ENCODE results near the gene CDC16.

DNA sequence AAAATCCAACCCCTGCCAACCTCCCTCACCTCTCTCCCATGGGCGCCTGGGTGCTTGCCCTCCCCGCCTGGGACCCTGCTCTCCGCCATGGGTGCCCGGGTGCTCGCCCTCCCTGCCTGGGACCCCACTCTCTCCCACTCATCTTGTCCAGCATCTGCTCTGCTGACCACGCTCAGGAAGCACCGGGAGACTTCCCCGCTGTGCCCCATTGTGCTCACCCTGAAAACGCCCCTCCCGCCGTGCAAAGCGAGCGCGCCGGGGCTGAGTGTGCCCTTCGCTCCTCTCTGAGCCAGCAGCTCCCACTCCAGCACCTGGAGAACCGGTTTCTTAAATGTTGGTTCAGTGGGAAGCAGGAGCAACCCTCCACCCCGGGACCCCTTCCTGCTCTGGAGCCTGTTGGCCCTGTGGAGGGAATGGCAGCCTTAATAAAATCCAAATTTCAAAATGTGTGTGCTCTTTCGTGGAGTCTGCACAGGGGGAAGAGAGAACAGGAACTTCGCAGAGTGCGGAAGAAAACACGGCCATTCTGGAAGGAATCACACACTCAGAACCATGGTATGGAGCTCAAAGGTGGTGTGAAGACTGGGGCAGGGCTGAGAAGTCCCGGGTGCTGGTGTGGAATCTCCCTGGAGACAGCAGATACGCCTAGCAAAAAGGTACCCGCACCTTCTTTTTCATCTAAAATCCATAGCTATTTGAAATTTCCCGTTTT lies 23.1 kb upstream of the CDC16 start:
- TF ChIP-seq, protein P1, sequence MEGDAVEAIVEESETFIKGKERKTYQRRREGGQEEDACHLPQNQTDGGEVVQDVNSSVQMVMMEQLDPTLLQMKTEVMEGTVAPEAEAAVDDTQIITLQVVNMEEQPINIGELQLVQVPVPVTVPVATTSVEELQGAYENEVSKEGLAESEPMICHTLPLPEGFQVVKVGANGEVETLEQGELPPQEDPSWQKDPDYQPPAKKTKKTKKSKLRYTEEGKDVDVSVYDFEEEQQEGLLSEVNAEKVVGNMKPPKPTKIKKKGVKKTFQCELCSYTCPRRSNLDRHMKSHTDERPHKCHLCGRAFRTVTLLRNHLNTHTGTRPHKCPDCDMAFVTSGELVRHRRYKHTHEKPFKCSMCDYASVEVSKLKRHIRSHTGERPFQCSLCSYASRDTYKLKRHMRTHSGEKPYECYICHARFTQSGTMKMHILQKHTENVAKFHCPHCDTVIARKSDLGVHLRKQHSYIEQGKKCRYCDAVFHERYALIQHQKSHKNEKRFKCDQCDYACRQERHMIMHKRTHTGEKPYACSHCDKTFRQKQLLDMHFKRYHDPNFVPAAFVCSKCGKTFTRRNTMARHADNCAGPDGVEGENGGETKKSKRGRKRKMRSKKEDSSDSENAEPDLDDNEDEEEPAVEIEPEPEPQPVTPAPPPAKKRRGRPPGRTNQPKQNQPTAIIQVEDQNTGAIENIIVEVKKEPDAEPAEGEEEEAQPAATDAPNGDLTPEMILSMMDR (IDR thresholded peaks at IDR 0.05 in 2 of 3, conservative IDR thresholded peaks at IDR 0.05 in 1 of 3; ENCODE audit: borderline replicate concordance in 1 of 3, insufficient read depth in 1 of 3, low read depth in 2 of 3, low read length in 2 of 3) = no peak
- TF ChIP-seq ZNF274 (IDR thresholded peaks at IDR 0.05; ENCODE audit: low read depth, low read length) = no peak
- no peak for TF ChIP-seq POLR2A (IDR thresholded peaks at IDR 0.05; ENCODE audit: borderline replicate concordance, extremely low read depth, insufficient read depth, insufficient read length)
- no peak for TF ChIP-seq EGR1 (IDR thresholded peaks at IDR 0.05; ENCODE audit: low read depth)
- TF ChIP-seq EZH2phosphoT487 (IDR thresholded peaks at IDR 0.05; ENCODE audit: borderline replicate concordance) = no peak
- TF ChIP-seq, protein P2, sequence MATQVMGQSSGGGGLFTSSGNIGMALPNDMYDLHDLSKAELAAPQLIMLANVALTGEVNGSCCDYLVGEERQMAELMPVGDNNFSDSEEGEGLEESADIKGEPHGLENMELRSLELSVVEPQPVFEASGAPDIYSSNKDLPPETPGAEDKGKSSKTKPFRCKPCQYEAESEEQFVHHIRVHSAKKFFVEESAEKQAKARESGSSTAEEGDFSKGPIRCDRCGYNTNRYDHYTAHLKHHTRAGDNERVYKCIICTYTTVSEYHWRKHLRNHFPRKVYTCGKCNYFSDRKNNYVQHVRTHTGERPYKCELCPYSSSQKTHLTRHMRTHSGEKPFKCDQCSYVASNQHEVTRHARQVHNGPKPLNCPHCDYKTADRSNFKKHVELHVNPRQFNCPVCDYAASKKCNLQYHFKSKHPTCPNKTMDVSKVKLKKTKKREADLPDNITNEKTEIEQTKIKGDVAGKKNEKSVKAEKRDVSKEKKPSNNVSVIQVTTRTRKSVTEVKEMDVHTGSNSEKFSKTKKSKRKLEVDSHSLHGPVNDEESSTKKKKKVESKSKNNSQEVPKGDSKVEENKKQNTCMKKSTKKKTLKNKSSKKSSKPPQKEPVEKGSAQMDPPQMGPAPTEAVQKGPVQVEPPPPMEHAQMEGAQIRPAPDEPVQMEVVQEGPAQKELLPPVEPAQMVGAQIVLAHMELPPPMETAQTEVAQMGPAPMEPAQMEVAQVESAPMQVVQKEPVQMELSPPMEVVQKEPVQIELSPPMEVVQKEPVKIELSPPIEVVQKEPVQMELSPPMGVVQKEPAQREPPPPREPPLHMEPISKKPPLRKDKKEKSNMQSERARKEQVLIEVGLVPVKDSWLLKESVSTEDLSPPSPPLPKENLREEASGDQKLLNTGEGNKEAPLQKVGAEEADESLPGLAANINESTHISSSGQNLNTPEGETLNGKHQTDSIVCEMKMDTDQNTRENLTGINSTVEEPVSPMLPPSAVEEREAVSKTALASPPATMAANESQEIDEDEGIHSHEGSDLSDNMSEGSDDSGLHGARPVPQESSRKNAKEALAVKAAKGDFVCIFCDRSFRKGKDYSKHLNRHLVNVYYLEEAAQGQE (IDR thresholded peaks at IDR 0.05; ENCODE audit: low read depth) = no peak
